ENCODE results near the gene SGMS1.

The SGMS1 gene

DNA sequence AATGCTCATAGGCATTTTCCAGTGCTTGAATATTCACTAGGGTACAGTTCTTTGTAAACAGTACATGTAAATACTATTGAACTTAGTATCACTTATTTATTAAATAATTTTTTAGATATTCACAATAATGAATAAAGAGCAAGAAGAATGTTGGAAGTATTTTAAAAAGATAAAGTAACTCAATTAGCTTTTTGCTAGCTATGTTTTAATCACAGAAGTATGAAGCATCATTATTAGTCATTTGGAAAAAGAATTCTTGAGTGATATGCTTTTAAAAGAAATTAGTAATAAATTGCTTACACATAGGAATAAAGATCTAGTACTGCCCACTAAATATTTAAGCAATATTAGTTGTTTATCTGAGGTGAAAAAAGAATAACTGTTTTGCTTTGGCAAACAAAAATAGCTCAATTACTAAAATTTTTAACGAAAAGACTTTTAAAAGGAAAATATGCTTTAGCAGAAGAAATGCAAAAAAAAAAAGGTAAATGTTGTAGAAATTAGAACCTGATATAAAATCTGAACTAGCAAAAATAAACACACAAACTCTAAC, 66.5 kb downstream of the SGMS1 start:
- H3K18ac ChIP-seq (ENCODE audit: low read depth in 1 of 2, low read length in 2 of 2) = no peak overlapping the region
- DNase-seq = no peak
- no peak overlapping the region for H2AFZ ChIP-seq (ENCODE audit: low read depth, low read length)
- no peak overlapping the region for H4K8ac ChIP-seq (ENCODE audit: low read length)
- no peak overlapping the region for H2BK120ac ChIP-seq (ENCODE audit: low read depth, low read length)
- peak overlapping the region; percentile 12 for H3K9ac ChIP-seq (ENCODE audit: low read length)
- H2BK15ac ChIP-seq (ENCODE audit: low read depth, poor library complexity, severe bottlenecking) = no peak overlapping the region
- no peak overlapping the region for H2AK5ac ChIP-seq (ENCODE audit: low read length, severe bottlenecking)
- no peak overlapping the region for H3K4me3 ChIP-seq (ENCODE audit: insufficient read depth in 1 of 2, low read depth in 1 of 2, low read length in 2 of 2)
- no peaks in the 10 kb centered on the region for H3K27me3 ChIP-seq (ENCODE audit: control insufficient read depth in 1 of 2, insufficient read depth in 1 of 2, low read length in 2 of 2)
- no peak overlapping the region for H3K4ac ChIP-seq (ENCODE audit: low read depth in 1 of 2, low read length in 2 of 2)
- no peak overlapping the region for H4K91ac ChIP-seq (ENCODE audit: low read length)
- no peaks in the 10 kb centered on the region for H3K36me3 ChIP-seq (ENCODE audit: control insufficient read depth in 1 of 2, insufficient read depth in 2 of 2, low read depth in 1 of 2, low read length in 2 of 2)
- no peak overlapping the region for H2BK5ac ChIP-seq (ENCODE audit: low read depth, low read length, poor library complexity, severe bottlenecking)
- peaks cover 17% of the 10 kb centered on the region for H3K79me1 ChIP-seq (replicated peaks; ENCODE audit: low read length, poor library complexity, severe bottlenecking)
- no peaks in the 10 kb centered on the region for H3K4me1 ChIP-seq (ENCODE audit: control insufficient read depth, insufficient read depth, low read depth, low read length)
- no peak overlapping the region for H3K27ac ChIP-seq (ENCODE audit: low read length, poor library complexity, severe bottlenecking)
- H3K4me2 ChIP-seq (ENCODE audit: low read length, poor library complexity, severe bottlenecking) = no peak overlapping the region
- no peak overlapping the region for H3K14ac ChIP-seq (ENCODE audit: low read length in 2 of 2)
- no peak overlapping the region for H3K23ac ChIP-seq (ENCODE audit: low read length in 2 of 2)
- H3K9me3 ChIP-seq (ENCODE audit: control insufficient read depth, low read length) = no peaks in the 10 kb centered on the region
- no CpG with 5 or more reads among the region's 1 CpG for WGBS
- no peak overlapping the region for H2BK12ac ChIP-seq (ENCODE audit: low read length in 2 of 2)

- Histone ChIP-seq H3K4me1 (ENCODE audit: control insufficient read depth, insufficient read depth, low read depth, low read length) (no peaks in the 10 kb centered on the region), H3K9ac (ENCODE audit: low read length) (peak overlapping the region; percentile 12), H3K27me3 (ENCODE audit: control insufficient read depth in 1 of 2, insufficient read depth in 1 of 2, low read length in 2 of 2) (no peaks in the 10 kb centered on the region), H2AFZ (ENCODE audit: low read depth, low read length) (no peak overlapping the region), H3K4ac (ENCODE audit: low read depth in 1 of 2, low read length in 2 of 2) (no peak overlapping the region), H3K36me3 (ENCODE audit: control insufficient read depth in 1 of 2, insufficient read depth in 2 of 2, low read depth in 1 of 2, low read length in 2 of 2) (no peaks in the 10 kb centered on the region), H3K4me2 (ENCODE audit: low read length, poor library complexity, severe bottlenecking) (no peak overlapping the region), H3K18ac (ENCODE audit: low read depth in 1 of 2, low read length in 2 of 2) (no peak overlapping the region), H2AK5ac (ENCODE audit: low read length, severe bottlenecking) (no peak overlapping the region), H3K27ac (ENCODE audit: low read length, poor library complexity, severe bottlenecking) (no peak overlapping the region), H3K79me1 (replicated peaks; ENCODE audit: low read length, poor library complexity, severe bottlenecking) (peaks cover 18% of the 10 kb centered on the region), H2BK5ac (ENCODE audit: low read depth, low read length, poor library complexity, severe bottlenecking) (no peak overlapping the region), H3K9me3 (ENCODE audit: control insufficient read depth, low read length) (no peaks in the 10 kb centered on the region), H4K91ac (ENCODE audit: low read length) (no peak overlapping the region), H2BK15ac (ENCODE audit: low read depth, poor library complexity, severe bottlenecking) (no peak overlapping the region), H2BK120ac (ENCODE audit: low read depth, low read length) (no peak overlapping the region), H4K8ac (ENCODE audit: low read length) (no peak overlapping the region), H2BK12ac (ENCODE audit: low read length in 2 of 2) (no peak overlapping the region), H3K4me3 (ENCODE audit: insufficient read depth in 1 of 2, low read depth in 1 of 2, low read length in 2 of 2) (no peak overlapping the region), H3K14ac (ENCODE audit: low read length in 2 of 2) (no peak overlapping the region), H3K23ac (ENCODE audit: low read length in 2 of 2) (no peak overlapping the region)
- DNase-seq = no peak
- 97% methylated on average over 6 of the region's 9 CpGs for WGBS
These were observed 67.3 kb downstream of the SGMS1 start for GRCh38 chr10:50556237-50557120.

GRCh38 chr10:50554995-50555568, 68.7 kb downstream of the SGMS1 start:
- Histone ChIP-seq H2BK12ac (ENCODE audit: low read length in 2 of 2) (no peak overlapping the region), H3K9me3 (ENCODE audit: control insufficient read depth, low read length) (no peaks in the 10 kb centered on the region), H3K36me3 (ENCODE audit: control insufficient read depth in 1 of 2, insufficient read depth in 2 of 2, low read depth in 1 of 2, low read length in 2 of 2) (no peaks in the 10 kb centered on the region), H3K9ac (ENCODE audit: low read length) (peak overlapping the region; percentile 57), H2BK120ac (ENCODE audit: low read depth, low read length) (no peak overlapping the region), H3K4me3 (ENCODE audit: insufficient read depth in 1 of 2, low read depth in 1 of 2, low read length in 2 of 2) (peak overlapping the region in 1 of 2 experiments; percentile 14), H2BK15ac (ENCODE audit: low read depth, poor library complexity, severe bottlenecking) (no peak overlapping the region), H3K27ac (ENCODE audit: low read length, poor library complexity, severe bottlenecking) (no peak overlapping the region), H3K23ac (ENCODE audit: low read length in 2 of 2) (no peak overlapping the region), H4K8ac (ENCODE audit: low read length) (no peak overlapping the region), H2AFZ (ENCODE audit: low read depth, low read length) (no peak overlapping the region), H3K4me1 (ENCODE audit: control insufficient read depth, insufficient read depth, low read depth, low read length) (no peaks in the 10 kb centered on the region), H3K4ac (ENCODE audit: low read depth in 1 of 2, low read length in 2 of 2) (no peak overlapping the region), H3K18ac (ENCODE audit: low read depth in 1 of 2, low read length in 2 of 2) (no peak overlapping the region), H3K27me3 (ENCODE audit: control insufficient read depth in 1 of 2, insufficient read depth in 1 of 2, low read length in 2 of 2) (no peaks in the 10 kb centered on the region), H2AK5ac (ENCODE audit: low read length, severe bottlenecking) (no peak overlapping the region), H3K14ac (ENCODE audit: low read length in 2 of 2) (no peak overlapping the region), H3K79me1 (replicated peaks; ENCODE audit: low read length, poor library complexity, severe bottlenecking) (peaks cover 21% of the 10 kb centered on the region), H4K91ac (ENCODE audit: low read length) (no peak overlapping the region), H3K4me2 (ENCODE audit: low read length, poor library complexity, severe bottlenecking) (no peak overlapping the region), H2BK5ac (ENCODE audit: low read depth, low read length, poor library complexity, severe bottlenecking) (no peak overlapping the region)
- no peak for DNase-seq
- 100% methylated on average over 1 of the region's 3 CpGs for WGBS

- no peak overlapping the region for H4K91ac ChIP-seq (ENCODE audit: low read length)
- H3K9ac ChIP-seq (ENCODE audit: low read length) = peak overlapping the region; percentile 57
- no peak overlapping the region for H3K18ac ChIP-seq (ENCODE audit: low read depth in 1 of 2, low read length in 2 of 2)
- no peak overlapping the region for H2BK12ac ChIP-seq (ENCODE audit: low read length in 2 of 2)
- WGBS = 87% methylated on average over 2 of the region's 4 CpGs
- H4K8ac ChIP-seq (ENCODE audit: low read length) = no peak overlapping the region
- H2BK15ac ChIP-seq (ENCODE audit: low read depth, poor library complexity, severe bottlenecking) = no peak overlapping the region
- peaks cover 21% of the 10 kb centered on the region for H3K79me1 ChIP-seq (replicated peaks; ENCODE audit: low read length, poor library complexity, severe bottlenecking)
- H3K4me1 ChIP-seq (ENCODE audit: control insufficient read depth, insufficient read depth, low read depth, low read length) = no peaks in the 10 kb centered on the region
- H2AFZ ChIP-seq (ENCODE audit: low read depth, low read length) = no peak overlapping the region
- DNase-seq = no peak
- no peak overlapping the region for H3K23ac ChIP-seq (ENCODE audit: low read length in 2 of 2)
- no peaks in the 10 kb centered on the region for H3K36me3 ChIP-seq (ENCODE audit: control insufficient read depth in 1 of 2, insufficient read depth in 2 of 2, low read depth in 1 of 2, low read length in 2 of 2)
- no peaks in the 10 kb centered on the region for H3K9me3 ChIP-seq (ENCODE audit: control insufficient read depth, low read length)
- no peak overlapping the region for H3K4ac ChIP-seq (ENCODE audit: low read depth in 1 of 2, low read length in 2 of 2)
- no peak overlapping the region for H3K4me3 ChIP-seq (ENCODE audit: insufficient read depth in 1 of 2, low read depth in 1 of 2, low read length in 2 of 2)
- H3K27me3 ChIP-seq (ENCODE audit: control insufficient read depth in 1 of 2, insufficient read depth in 1 of 2, low read length in 2 of 2) = no peaks in the 10 kb centered on the region
- no peak overlapping the region for H2BK5ac ChIP-seq (ENCODE audit: low read depth, low read length, poor library complexity, severe bottlenecking)
- no peak overlapping the region for H3K27ac ChIP-seq (ENCODE audit: low read length, poor library complexity, severe bottlenecking)
- no peak overlapping the region for H2AK5ac ChIP-seq (ENCODE audit: low read length, severe bottlenecking)
- no peak overlapping the region for H3K14ac ChIP-seq (ENCODE audit: low read length in 2 of 2)
- no peak overlapping the region for H3K4me2 ChIP-seq (ENCODE audit: low read length, poor library complexity, severe bottlenecking)
- H2BK120ac ChIP-seq (ENCODE audit: low read depth, low read length) = no peak overlapping the region
These were observed 69.3 kb downstream of the SGMS1 start for GRCh38 chr10:50554376-50554994.
